ENCODE data around the gene TMEM60. TPM values are rescaled to one million over a fixed set of nuclear protein-coding genes. Genes with fewer than 3 reads are reported as not detected.

The TMEM60 gene
- total and polyA plus RNA-seq, 2 donors (not counting 3 experiments of a cell fraction or from before 2014, with no cell fraction given) = 15.8 to 19.5 TPM

DNA sequence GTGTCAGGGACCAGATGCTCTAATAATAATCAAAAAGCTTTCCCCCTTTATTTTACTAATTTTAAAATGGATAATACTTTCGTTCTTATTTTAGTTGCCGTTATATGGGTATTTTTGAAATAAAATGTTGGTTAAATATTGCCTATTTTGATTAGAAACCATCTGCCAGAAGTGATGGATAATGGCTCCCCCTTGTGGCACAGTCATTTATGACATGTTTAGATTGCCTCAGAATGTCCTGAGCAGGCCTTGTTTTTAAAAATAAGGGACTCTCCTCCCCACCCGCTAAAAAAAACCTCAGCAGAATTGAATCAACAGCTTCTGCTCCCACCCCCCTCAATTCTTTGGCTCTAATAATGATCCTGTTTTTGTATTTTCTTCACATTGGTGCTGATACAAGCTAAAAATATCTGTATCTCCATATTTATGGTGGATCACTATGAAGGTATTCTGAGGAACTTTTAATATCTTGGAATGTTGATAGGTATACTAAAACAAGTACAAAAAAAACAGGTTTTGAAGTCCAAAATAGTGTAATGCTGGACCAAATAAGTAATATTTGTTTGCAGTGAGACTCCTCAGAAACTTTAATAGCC, 38.8 kb downstream of the TMEM60 start:
- intact Hi-C loops (cut with micrococcal nuclease) = loop anchor here (1.0 to 2.0 kb wide), 5 partner anchors 63 to 321 kb away; partner anchors contain the start of gene RSBN1L
- Histone ChIP-seq H3K4me2 (ENCODE audit: insufficient read depth, low read length) (no peak overlapping the region), H3K4me1 (ENCODE audit: control insufficient read depth, extremely low read depth, insufficient read depth, low read length) (no peaks in the 10 kb centered on the region), H3K9me1 (replicated peaks; ENCODE audit: control insufficient read depth, extremely low read depth, insufficient read depth, low read length) (no peaks in the 10 kb centered on the region), H3K79me2 (ENCODE audit: control insufficient read depth, insufficient read depth, low read length) (peaks cover 15% of the 10 kb centered on the region), H4K20me1 (replicated peaks; ENCODE audit: control insufficient read depth, extremely low read depth, insufficient read depth, low read length) (no peaks in the 10 kb centered on the region), H3K9me3 (replicated peaks; ENCODE audit: control insufficient read depth, insufficient read depth, low read length) (no peaks in the 10 kb centered on the region), H3K27me3 (ENCODE audit: control insufficient read depth in 2 of 2, insufficient read depth in 2 of 2, low read length in 2 of 2) (no peaks in the 10 kb centered on the region), H2AFZ (ENCODE audit: low read depth, low read length) (no peak overlapping the region), H3K4me3 (replicated peaks in 1 of 3; ENCODE audit: insufficient read depth in 1 of 3, low read depth in 1 of 3, low read length in 3 of 3) (no peak overlapping the region), H3K27ac (ENCODE audit: insufficient read depth, low read depth, low read length) (no peak overlapping the region), H3K36me3 (ENCODE audit: control insufficient read depth in 2 of 2, extremely low read depth in 1 of 2, insufficient read depth in 2 of 2, low read length in 2 of 2) (no peaks in the 10 kb centered on the region), H3K9ac (replicated peaks; ENCODE audit: extremely low read depth, insufficient read depth, low read length) (no peak overlapping the region)
- ChIA-PET POLR2A (no interaction called here), CTCF (interaction anchor here (0.7 to 3.7 kb wide), 12 partner anchors 12 to 428 kb away, joined by 3 to 43 read pairs (median 4); partner anchors contain the start of gene RSBN1L)
- TF ChIP-seq CTCF (IDR thresholded peaks at IDR 0.05; ENCODE audit: extremely low read depth in 1 of 2, insufficient read depth in 1 of 2, low read depth in 1 of 2, low read length in 2 of 2) (peak; percentile 55 to 66), EZH2 (IDR thresholded peaks at IDR 0.05; ENCODE audit: borderline replicate concordance, low read depth, low read length, severe bottlenecking) (no peak)
- dilution Hi-C loops (cut with MboI; ENCODE audit: extremely low pct_ligation_motif_present, low sequenced_read_pairs) = no loop called here
- peak; percentile 82 for DNase-seq (ENCODE audit: low read depth, low spot score)
- FAIRE-seq = no peak
- BruUV-seq (replicated peaks) = no TSS peak

GRCh38 chr7:77757589-77757988, 40.6 kb downstream of the TMEM60 start:
- TF ChIP-seq POLR2AphosphoS5 (IDR thresholded peaks at IDR 0.05; ENCODE audit: insufficient read depth, low read depth, low read length) = no peak
- TF ChIP-seq POLR2A (IDR thresholded peaks at IDR 0.05; ENCODE audit: low read depth, low read length) = no peak
- no peak for TF ChIP-seq MAX (IDR thresholded peaks at IDR 0.05; ENCODE audit: insufficient read depth, insufficient read length)
- TF ChIP-seq FOS (IDR thresholded peaks at IDR 0.05; ENCODE audit: borderline replicate concordance, insufficient read depth, low read length) = no peak
- TF ChIP-seq GATA2 (IDR thresholded peaks at IDR 0.05; ENCODE audit: insufficient read depth, insufficient read length, low read depth, low read length) = no peak
- TF ChIP-seq EZH2 (IDR thresholded peaks at IDR 0.05; ENCODE audit: borderline replicate concordance, low read depth, low read length, severe bottlenecking) = no peak
- no peak for TF ChIP-seq MYC (IDR thresholded peaks at IDR 0.05; ENCODE audit: low read depth, low read length)
- TF ChIP-seq JUN (IDR thresholded peaks at IDR 0.05; ENCODE audit: borderline replicate concordance, insufficient read depth, insufficient read length, low read depth) = no peak
- no peak for TF ChIP-seq CTCF (IDR thresholded peaks at IDR 0.05; ENCODE audit: extremely low read depth in 1 of 2, insufficient read depth in 1 of 2, low read depth in 1 of 2, low read length in 2 of 2)
- BruUV-seq (replicated peaks) = no TSS peak
- H3K27me3 ChIP-seq (ENCODE audit: control insufficient read depth in 2 of 2, insufficient read depth in 2 of 2, low read length in 2 of 2) = no peaks in the 10 kb centered on the region
- H3K9me1 ChIP-seq (replicated peaks; ENCODE audit: control insufficient read depth, extremely low read depth, insufficient read depth, low read length) = no peaks in the 10 kb centered on the region
- peaks cover 21% of the 10 kb centered on the region for H3K79me2 ChIP-seq (ENCODE audit: control insufficient read depth, insufficient read depth, low read length)
- H3K9ac ChIP-seq (replicated peaks; ENCODE audit: extremely low read depth, insufficient read depth, low read length) = no peak overlapping the region
- no peak overlapping the region for H2AFZ ChIP-seq (ENCODE audit: low read depth, low read length)
- no peak overlapping the region for H3K4me2 ChIP-seq (ENCODE audit: insufficient read depth, low read length)
- no peaks in the 10 kb centered on the region for H3K36me3 ChIP-seq (ENCODE audit: control insufficient read depth in 2 of 2, extremely low read depth in 1 of 2, insufficient read depth in 2 of 2, low read length in 2 of 2)
- ChIA-PET CTCF (interaction anchor here (0.6 to 4.2 kb wide), 8 partner anchors 10 to 178 kb away, joined by 3 to 40 read pairs (median 5); no protein-coding TSS in a partner anchor), POLR2A (no interaction called here)
- H3K4me1 ChIP-seq (ENCODE audit: control insufficient read depth, extremely low read depth, insufficient read depth, low read length) = no peaks in the 10 kb centered on the region
- H4K20me1 ChIP-seq (replicated peaks; ENCODE audit: control insufficient read depth, extremely low read depth, insufficient read depth, low read length) = peaks cover 2% of the 10 kb centered on the region
- no peak overlapping the region for H3K4me3 ChIP-seq (replicated peaks in 1 of 3; ENCODE audit: insufficient read depth in 1 of 3, low read depth in 1 of 3, low read length in 3 of 3)
- intact Hi-C loops (cut with micrococcal nuclease) (no loop called here), dilution Hi-C loops (cut with MboI; ENCODE audit: extremely low pct_ligation_motif_present, low sequenced_read_pairs) (no loop called here)
- no peak overlapping the region for H3K27ac ChIP-seq (ENCODE audit: insufficient read depth, low read depth, low read length)
- FAIRE-seq (no peak), DNase-seq (ENCODE audit: low read depth, low spot score) (no peak)
- H3K9me3 ChIP-seq (replicated peaks; ENCODE audit: control insufficient read depth, insufficient read depth, low read length) = no peaks in the 10 kb centered on the region
